Esophagus squamous epithelium (tissue), 5 donors: ENCODE measurements around the gene FNDC1. TPM values are rescaled to one million over a fixed set of nuclear protein-coding genes. Genes with fewer than 3 reads are reported as not detected.

ENCODE experiments used
- DNase-seq: peaks from one replicate; lab custom pipeline; 2025; lab: John Stamatoyannopoulos, UW
- H3K27ac ChIP-seq, 4 donors: fragments of 200-600 bp; sonication (generic); one replicate each; pipeline ENCODE4 v1.5.1; 2016 to 2019; ENCODE audit warnings: mild to moderate bottlenecking in 1 of 4
- H3K27me3 ChIP-seq, 4 donors: fragments of 200-600 bp; sonication (generic); 1 replicate in 3 of 4; 2 replicates in 1 of 4; pipeline versions ENCODE4 v1.5.1 to v1.6.0; 2017 to 2021; ENCODE audit warnings: antibody characterized with exemption in 1 of 4
- H3K36me3 ChIP-seq, 3 donors: fragments of 200-600 bp; sonication (generic); one replicate each; pipeline ENCODE4 v1.5.1; 2016 to 2019
- H3K4me1 ChIP-seq, 3 donors: fragments of 200-600 bp; sonication (generic); one replicate each; pipeline ENCODE4 v1.5.1; 2017 to 2019
- H3K4me3 ChIP-seq, 4 donors: fragments of 200-600 bp; sonication (generic); 1 replicate in 3 of 4; 2 replicates in 1 of 4; pipeline ENCODE4 v1.5.1; 2016 to 2019; ENCODE audit warnings: mild to moderate bottlenecking in 2 of 4, moderate library complexity in 1 of 4
- H3K9me3 ChIP-seq, 3 donors: fragments of 200-600 bp; sonication (generic); one replicate each; pipeline ENCODE4 v1.5.1; 2016 to 2019
- CTCF ChIP-seq, 6 experiments: fragments of 450-650 bp in 4 of 6; fragments of 200-600 bp in 2 of 6; sonication (generic) in 2 of 6; IDR thresholded peaks; one replicate each; pipeline ENCODE4 v1.5.1; 2016 to 2019; ENCODE audit warnings: antibody characterized with exemption in 6 of 6, mild to moderate bottlenecking in 4 of 6, moderate library complexity in 4 of 6
- POLR2A ChIP-seq, 4 donors: fragments of 450-650 bp; IDR thresholded peaks; one replicate each; pipeline ENCODE4 v1.6.1; 2017; ENCODE audit warnings: antibody characterized with exemption in 4 of 4, mild to moderate bottlenecking in 4 of 4, moderate library complexity in 3 of 4
- WGBS, 2 donors: methylation state at CpG; one replicate each; pipeline ENCODE4 v1.1.5; 2018; 5-methylcytosine and 5-hydroxymethylcytosine counted together
- intact Hi-C: fragments of 100-400 bp; cut with DNase I; formaldehyde crosslinking; loops from one replicate; pipeline ENCODE4 v1.15.0; 2022
- total RNA-seq, 4 donors: library from RNA; depleted of rRNA; stranded (reverse); fragments of >200 nt; gene quantifications; one replicate each; pipeline ENCODE4 v1.1.0, GENCODE V29; 2016
- donor health status: DM: yes; HTN: yes; CAD: no.

The FNDC1 gene
- total RNA-seq, 4 donors from 2014 or later: 0.04 to 0.38 (median 0.06) TPM; not detected in 1

GRCh38 chr6:159232106-159232645 lies 63.0 kb downstream of the FNDC1 start:
- 86 to 92% methylated on average over 4 to 21 of the region's 38 CpGs for WGBS, 2 donors
- peaks cover 0 to 43% (median 3%) of the 10 kb centered on the region in 4 donors for H3K27me3 ChIP-seq
- H3K9me3 ChIP-seq: no peaks in the 10 kb centered on the region
- H3K4me3 ChIP-seq: no peak overlapping the region
- no peak overlapping the region for H3K27ac ChIP-seq
- intact Hi-C loops: no loop called here
- no peaks in the 10 kb centered on the region for H3K36me3 ChIP-seq
- no peak for TF ChIP-seq CTCF (IDR thresholded peaks at IDR 0.05)
- no peak for TF ChIP-seq POLR2A (IDR thresholded peaks at IDR 0.05)
- no peak for DNase-seq
- peaks cover 0 to 4% (median 0%) of the 10 kb centered on the region in 3 donors for H3K4me1 ChIP-seq

- no peak for DNase-seq
- TF ChIP-seq CTCF (IDR thresholded peaks at IDR 0.05) (no peak), POLR2A (IDR thresholded peaks at IDR 0.05) (no peak)
- no peak overlapping the region for H3K4me3 ChIP-seq
These were observed 63.6 kb downstream of the FNDC1 start for GRCh38 chr6:159232751-159233150.

GRCh38 chr6:159233365-159234101 lies 64.3 kb downstream of the FNDC1 start:
- H3K27ac ChIP-seq: no peak overlapping the region
- H3K27me3 ChIP-seq: peaks cover 0 to 43% (median 3%) of the 10 kb centered on the region in 4 donors
- TF ChIP-seq POLR2A (IDR thresholded peaks at IDR 0.05) (no peak), CTCF (IDR thresholded peaks at IDR 0.05) (peak in 1 of 6 experiments; percentile 6)
- H3K4me3 ChIP-seq: no peak overlapping the region
- peaks cover 0 to 4% (median 0%) of the 10 kb centered on the region in 3 donors for H3K4me1 ChIP-seq
- WGBS, 2 donors: 48% methylated on average over 3 of the region's 66 CpGs; no CpG with 5 or more reads in 1 of the 2 donors
- no peak for DNase-seq
- intact Hi-C loops: no loop called here
- H3K9me3 ChIP-seq: no peaks in the 10 kb centered on the region
- no peaks in the 10 kb centered on the region for H3K36me3 ChIP-seq

More at GRCh38 chr6:159232751-159233150, 63.6 kb downstream of the FNDC1 start:
- Histone ChIP-seq H3K36me3 (no peaks in the 10 kb centered on the region), H3K9me3 (no peaks in the 10 kb centered on the region), H3K27me3 (peaks cover 0 to 43% (median 3%) of the 10 kb centered on the region in 4 donors), H3K27ac (no peak overlapping the region), H3K4me1 (peaks cover 0 to 4% (median 0%) of the 10 kb centered on the region in 3 donors)
- WGBS, 2 donors: 95 to 100% methylated on average over 3 to 14 of the region's 23 CpGs
- intact Hi-C loops: no loop called here

GRCh38 chr6:159234102-159234553 lies 64.9 kb downstream of the FNDC1 start:
- peaks cover 0 to 4% (median 0%) of the 10 kb centered on the region in 3 donors for H3K4me1 ChIP-seq
- no peaks in the 10 kb centered on the region for H3K36me3 ChIP-seq
- intact Hi-C loops: no loop called here
- DNase-seq: no peak
- H3K4me3 ChIP-seq: no peak overlapping the region
- WGBS, 2 donors: 33 to 51% methylated on average over 10 to 16 of the region's 26 CpGs
- TF ChIP-seq POLR2A (IDR thresholded peaks at IDR 0.05) (no peak), CTCF (IDR thresholded peaks at IDR 0.05) (no peak)
- H3K27ac ChIP-seq: no peak overlapping the region
- peaks cover 0 to 39% (median 3%) of the 10 kb centered on the region in 4 donors for H3K27me3 ChIP-seq
- no peaks in the 10 kb centered on the region for H3K9me3 ChIP-seq
